AG04449 (cell line): ENCODE data around the gene ZFHX3.

Source experiments
- CTCF ChIA-PET: fragments of 350-600 bp; formaldehyde crosslinking; extraction: SDS; loops from one replicate; lab custom pipeline; 2021; ENCODE audit warnings: antibody characterized with exemption; lab: Yijun Ruan, JAX
- POLR2A ChIA-PET: fragments of 400-600, 350-600 bp; formaldehyde crosslinking; extraction: SDS; loops from one replicate; lab custom pipeline; 2020; ENCODE audit warnings: antibody characterized with exemption, inconsistent platforms; lab: Yijun Ruan, JAX
- DNase-seq: peaks from one replicate; pipeline ENCODE4 v3.0.0-alpha.2; 2010; ENCODE audit warnings: low read depth, low spot score
- H3K4me3 ChIP-seq: 2 replicates; pipeline ENCODE4 v1.5.1; 2011; ENCODE audit warnings: low read depth, mild to moderate bottlenecking, control low read depth, low read length
- CTCF ChIP-seq: IDR thresholded peaks from one replicate; pipeline ENCODE4 v1.5.1; 2011; ENCODE audit warnings: mild to moderate bottlenecking, moderate library complexity, low read length, control low read depth, inconsistent platforms; ENCODE audit not compliant: insufficient read depth; ENCODE audit errors: missing control alignments

ZFHX3 gene

GRCh38 chr16:73020409-73020884 is 27.5 kb downstream of the ZFHX3 start:
- TF ChIP-seq CTCF, result no peak
- no peak overlapping the region for H3K4me3 ChIP-seq
- ChIA-PET CTCF (interaction anchor here (0.7 to 3.4 kb wide), 3 partner anchors 9 to 216 kb away, joined by 3 to 10 read pairs (median 3); no protein-coding TSS in a partner anchor), POLR2A (interaction anchor here (1.0 kb wide), 1 partner anchor 34 kb away, joined by 3 read pairs; no protein-coding TSS in a partner anchor)
- peak; percentile 60 for DNase-seq

DNA sequence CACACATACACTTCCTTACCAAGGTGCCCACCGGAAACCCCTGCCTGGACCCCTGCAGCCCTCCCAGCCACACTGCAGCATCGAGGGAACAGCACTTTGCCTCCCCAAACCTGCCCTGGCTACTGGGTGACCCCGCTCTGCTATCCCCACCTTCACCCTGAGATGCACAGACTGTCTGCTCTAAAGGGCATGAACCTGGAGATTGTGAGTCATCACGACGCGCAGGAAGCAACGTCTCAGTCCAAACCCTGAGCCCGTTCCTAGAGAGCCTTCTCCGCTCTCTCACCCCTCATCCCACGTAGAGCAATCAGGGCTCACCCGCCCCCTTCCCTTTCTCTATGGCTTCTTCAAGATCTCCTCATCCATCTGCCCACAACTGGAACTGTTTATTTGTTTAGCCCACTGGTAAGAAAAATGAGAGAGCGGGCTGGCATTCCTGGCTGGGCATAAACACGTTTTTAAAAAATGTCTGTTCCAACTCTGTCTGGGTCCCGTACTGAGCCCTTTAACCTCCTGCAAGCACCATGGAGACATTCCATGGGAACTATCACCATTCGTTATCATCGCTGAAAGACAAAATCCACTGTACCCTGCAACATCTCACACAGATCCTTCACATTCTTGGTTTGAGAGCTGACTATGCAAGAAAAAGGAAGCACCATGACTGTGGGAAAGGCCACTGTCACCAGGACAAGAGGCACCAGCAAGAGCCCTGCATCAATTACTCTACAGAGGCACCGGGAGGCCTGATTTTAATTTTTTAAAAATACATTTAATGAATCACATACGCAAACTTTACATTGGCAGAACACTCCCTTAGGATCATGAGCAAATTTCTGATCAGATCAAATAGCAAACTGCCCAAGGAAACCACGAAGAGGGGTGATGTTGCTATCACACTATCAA is 28.2 kb downstream of the ZFHX3 start:
- CTCF ChIA-PET, result interaction anchor here (0.8 to 3.4 kb wide), 2 partner anchors 187 to 215 kb away, joined by 3 to 10 read pairs; no protein-coding TSS in a partner anchor
- DNase-seq, result no peak

GRCh38 chr16:73018821-73019456 is 29.0 kb downstream of the ZFHX3 start:
- no peak for TF ChIP-seq CTCF
- ChIA-PET CTCF (interaction anchor here (3.4 kb wide), 1 partner anchor 186 kb away, joined by 10 read pairs; no protein-coding TSS in a partner anchor), POLR2A (no interaction called here)
- H3K4me3 ChIP-seq, result no peak overlapping the region
- no peak for DNase-seq

More for the DNA sequence above, 28.2 kb downstream of the ZFHX3 start:
- H3K4me3 ChIP-seq, result no peak overlapping the region
- POLR2A ChIA-PET, result interaction anchor here (1.0 kb wide), 1 partner anchor 35 kb away, joined by 3 read pairs; no protein-coding TSS in a partner anchor
- no peak for TF ChIP-seq CTCF

GRCh38 chr16:73017321-73017720 is 30.6 kb downstream of the ZFHX3 start:
- H3K4me3 ChIP-seq, result no peak overlapping the region
- TF ChIP-seq CTCF, result no peak
- ChIA-PET CTCF (interaction anchor here (0.7 kb wide), 1 partner anchor 763 kb away, joined by 3 read pairs; no protein-coding TSS in a partner anchor), POLR2A (no interaction called here)
- no peak for DNase-seq

- TF ChIP-seq CTCF, result no peak
- no peak for DNase-seq
- ChIA-PET POLR2A (no interaction called here), CTCF (no interaction called here)
- no peak overlapping the region for H3K4me3 ChIP-seq
Measured at GRCh38 chr16:73016488-73016830, 31.5 kb downstream of the ZFHX3 start.
